GM19468 (cell line): ENCODE results near the gene GDPD3.

Experiments
- ATAC-seq: cut with Tn5 transposase; IDR thresholded peaks from one replicate; pipeline ENCODE4 v1.9.1; 2021; ENCODE audit warnings: mild to moderate bottlenecking, moderate library complexity, moderate number of reproducible peaks; ENCODE audit not compliant: unreplicated experiment; ENCODE audit errors: extremely low read depth

The GDPD3 gene

GRCh38 chr16:30063893-30064728 is 49.2 kb downstream of the GDPD3 start:
- no peak for ATAC-seq

- ATAC-seq = no peak
These were observed 50.0 kb downstream of the GDPD3 start for GRCh38 chr16:30063278-30063892.

DNA sequence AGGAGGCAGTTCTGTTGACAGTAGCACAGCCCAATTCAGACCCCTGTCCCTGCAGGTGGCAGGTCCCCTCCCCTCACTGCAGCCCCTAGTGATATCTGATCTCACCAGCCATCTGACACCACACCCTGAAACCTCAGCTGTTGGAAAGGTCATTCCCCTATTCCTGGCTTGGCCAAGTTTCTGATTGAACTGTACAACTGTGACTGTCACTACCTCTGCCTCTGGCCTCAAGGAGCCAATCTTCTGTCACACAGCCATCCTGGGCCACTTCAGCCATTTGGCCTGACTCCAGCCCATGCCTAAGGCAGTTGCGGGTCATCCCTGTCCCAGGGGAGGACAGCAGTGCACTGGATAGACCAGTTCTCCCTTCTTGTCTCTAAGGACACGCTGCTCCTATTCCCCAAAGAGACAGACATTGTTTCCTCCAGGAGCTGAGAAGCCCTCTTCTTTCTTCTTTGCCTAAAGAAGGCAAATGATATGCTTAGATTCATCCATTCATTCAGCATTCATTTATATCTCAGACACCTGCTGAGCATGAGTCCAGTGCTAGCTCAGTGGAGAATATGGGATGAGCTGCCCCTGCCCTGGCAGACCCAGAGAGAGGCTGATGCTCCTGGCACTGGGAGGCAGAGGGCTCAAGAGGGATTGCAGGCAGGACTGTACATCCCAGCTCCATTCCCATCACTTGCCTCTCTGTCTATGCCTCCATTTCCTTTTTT is 52.3 kb downstream of the GDPD3 start:
- ATAC-seq = no peak

DNA sequence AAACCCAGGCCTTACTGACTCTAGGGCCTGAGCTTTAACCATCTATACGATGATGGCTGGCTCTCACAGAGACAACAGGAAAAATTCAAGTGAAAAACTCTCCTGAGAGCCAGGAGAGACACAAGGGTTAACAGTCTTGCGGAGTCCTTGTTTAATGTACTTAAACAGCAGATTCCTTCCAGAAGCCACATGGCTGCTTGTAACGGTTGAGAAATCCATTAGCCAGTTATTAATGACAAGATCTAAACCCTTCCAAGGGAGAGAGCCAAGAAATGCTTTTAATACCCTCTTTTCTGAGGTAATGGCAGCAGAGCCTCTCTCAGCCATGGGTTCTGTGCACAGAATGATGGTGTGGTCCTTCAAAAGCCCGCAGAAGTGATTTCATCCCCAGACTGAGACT is 53.0 kb downstream of the GDPD3 start:
- ATAC-seq = no peak

DNA sequence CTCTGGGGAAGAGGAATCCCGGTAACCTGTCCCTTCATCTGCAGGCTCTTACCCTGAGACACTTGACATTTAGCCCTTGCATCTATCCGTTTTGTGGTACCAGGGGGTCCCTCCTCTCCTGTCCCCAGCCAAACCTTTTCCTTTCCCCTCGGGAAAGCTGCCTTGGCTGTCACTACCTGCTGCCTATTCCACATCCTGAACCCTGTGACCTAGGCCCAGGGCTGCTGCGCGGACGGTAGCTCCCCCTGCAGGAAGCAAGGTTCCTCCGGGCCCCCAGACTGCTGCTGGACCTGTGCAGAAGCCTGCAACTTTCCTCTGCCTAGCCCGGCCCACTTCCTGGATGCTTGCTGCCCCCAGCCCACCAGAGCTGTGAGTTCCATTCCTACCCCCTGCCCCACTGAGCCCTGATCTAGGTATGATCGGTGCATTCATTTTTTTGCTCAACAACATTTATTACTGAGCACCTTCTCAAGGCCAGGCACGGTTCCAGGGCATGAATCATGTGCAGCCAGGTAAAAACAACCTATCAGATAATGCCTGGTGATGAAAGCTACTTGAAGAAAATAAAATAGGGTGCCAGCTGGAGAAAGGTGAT is 58.3 kb downstream of the GDPD3 start:
- ATAC-seq = no peak
